8988T (cell line): Measurements from ENCODE around the gene TBCD.

Experiments used
- DNase-seq: peaks from one replicate; pipeline ENCODE4 v3.0.0; 2011

The TBCD gene

DNA sequence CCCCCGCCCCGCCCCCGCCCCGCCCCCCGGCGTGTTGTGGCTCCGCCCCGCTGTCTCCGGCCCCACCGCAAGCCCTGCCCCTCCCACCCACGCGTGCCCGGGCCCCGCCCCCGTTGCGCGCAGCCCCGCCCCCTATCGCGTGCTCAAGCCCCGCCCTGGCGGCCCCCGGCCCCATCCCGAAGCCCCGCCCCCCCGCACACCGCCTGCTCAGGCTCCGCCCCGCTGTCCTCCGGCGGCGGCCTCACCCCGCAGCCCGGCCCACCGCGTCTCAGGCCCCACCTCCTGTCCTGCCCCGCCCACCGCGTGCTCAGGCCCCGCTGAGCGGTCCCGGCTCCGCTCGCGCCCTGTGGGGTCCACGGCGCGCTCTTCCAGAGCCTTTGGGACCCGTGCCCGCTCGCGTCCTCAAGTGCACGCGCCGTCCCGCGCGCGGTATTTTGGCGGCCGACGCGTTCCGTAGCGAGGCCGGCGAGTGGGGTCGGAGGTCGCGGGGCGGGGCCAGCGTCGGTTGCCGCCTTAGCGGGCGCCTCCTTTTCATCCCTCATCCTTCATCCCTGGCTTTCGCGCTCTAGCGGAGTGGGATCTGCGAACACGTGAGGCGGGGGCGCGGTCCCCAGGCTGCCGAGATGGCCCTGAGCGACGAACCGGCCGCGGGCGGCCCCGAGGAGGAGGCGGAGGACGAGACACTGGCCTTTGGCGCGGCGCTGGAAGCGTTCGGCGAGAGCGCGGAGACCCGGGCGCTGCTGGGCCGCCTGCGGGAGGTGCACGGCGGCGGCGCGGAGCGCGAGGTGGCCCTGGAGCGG is at the start of gene TBCD:
Gene TBCD, plus strand, starts transcription at position 495 of the 800 bp plus-strand sequence. Its CDS starts 129 bp downstream, at position 624.
- DNase-seq, result peak; percentile 90

DNA sequence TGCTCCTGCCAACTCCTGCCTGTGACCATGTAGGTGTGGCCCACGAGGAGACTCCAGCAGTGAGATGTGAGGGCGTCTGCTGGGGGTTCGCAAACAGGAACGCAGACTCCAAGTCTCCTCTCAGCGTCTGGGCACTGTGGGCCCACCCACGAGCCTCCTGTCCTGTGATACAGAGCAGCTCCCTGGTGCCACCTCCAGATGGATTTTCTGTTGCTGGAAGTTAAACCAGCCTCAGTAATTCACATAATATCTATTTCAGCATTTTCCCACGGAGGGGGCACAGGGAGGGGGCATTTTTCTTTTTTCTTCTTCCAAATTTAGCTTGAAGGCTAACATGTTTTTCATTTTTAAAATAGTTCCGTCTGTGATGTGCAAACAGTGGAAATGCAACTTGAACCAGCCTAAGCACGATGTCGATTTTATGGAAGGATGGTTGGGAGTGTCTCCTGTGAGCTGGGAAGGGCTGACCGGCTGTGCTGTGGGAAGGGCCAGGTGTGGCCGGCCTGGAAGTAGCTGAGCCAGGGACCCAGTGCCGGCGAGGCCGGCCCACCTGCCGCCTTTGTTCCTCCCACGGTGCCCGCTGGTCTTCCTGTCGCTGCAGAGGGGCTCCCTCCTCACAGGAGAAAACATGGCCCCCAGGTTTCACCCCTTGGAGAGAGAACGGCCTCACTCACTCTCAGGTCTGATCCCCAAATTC is 49.5 kb upstream of the TBCD start:
- no peak for DNase-seq

DNA sequence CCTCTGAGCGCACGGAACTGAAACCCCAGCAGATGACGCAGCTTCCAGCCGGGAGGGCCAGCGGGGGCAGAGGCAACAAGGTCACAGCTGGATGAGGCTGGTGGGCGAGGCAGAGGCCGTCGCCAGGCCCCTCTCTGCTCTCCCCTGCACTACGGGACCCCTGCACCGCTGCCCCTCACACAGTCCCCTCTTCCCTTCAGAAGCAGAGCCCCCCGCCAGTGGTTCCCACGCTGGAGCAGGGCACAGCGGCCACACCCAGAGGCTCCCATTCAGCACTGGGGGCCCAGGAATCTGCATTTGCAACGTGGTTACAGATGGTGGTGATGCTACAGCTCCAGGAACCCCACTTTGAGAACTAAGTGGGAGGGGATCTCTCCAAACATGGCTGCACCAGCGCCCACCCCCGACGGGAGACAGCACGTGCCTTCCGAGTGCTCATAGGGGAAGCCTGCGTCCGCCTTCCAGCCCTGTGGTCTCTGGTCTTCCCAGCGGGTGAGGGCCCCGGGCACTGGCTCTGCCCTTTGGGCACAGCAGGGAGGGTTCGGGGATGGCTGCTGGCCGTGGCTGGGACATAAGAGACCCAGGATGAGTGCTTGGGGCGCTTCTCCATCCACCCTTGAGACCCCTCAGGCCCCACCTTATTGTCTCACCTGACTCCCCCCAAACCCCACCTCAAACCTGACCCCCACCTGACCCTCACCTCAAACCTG is 48.7 kb upstream of the TBCD start:
- DNase-seq, result no peak

DNA sequence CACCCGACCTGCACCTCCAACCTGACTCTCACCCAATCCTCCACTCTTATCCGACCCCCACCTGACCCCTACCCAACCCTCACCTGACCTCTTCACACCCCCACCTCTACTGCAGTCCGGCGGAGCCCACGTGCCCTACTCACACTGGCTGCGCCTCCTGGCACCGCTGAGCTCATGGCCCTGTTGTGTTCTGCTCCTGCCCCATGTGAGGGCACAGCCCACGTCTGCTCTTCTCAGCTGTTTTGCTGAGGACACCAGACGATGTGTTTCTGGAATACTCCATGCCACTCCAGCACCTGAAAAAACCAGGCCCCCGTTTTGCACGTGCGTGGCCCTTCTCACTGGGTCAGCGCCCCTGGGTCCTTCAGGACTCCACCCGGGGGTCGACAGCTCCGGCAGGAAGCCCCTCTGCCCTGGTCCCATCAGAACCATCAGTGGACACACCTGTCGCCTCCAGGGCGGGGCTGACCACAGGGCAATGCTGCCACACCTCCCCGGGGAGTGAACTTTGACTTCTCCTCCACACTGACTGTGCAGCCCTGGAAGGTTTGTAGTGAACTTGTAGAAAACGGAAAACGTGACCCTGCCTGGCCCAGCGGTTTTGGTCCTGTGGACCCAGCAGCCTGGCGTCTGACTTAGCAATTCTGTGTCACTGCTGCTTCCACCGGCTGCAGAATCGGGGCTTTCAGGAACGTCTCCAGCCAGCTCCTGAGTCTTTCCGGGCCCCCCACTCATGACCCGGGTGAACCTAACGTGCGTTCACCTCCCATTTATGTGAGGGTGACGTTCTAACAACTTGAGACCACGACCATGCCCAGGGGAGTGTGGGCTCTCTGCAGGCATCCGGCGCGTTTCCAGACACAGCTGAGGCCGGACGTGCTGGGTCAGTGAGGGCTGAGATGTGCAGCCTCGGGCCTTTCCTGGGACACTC is 47.7 kb upstream of the TBCD start:
- DNase-seq, result no peak

DNA sequence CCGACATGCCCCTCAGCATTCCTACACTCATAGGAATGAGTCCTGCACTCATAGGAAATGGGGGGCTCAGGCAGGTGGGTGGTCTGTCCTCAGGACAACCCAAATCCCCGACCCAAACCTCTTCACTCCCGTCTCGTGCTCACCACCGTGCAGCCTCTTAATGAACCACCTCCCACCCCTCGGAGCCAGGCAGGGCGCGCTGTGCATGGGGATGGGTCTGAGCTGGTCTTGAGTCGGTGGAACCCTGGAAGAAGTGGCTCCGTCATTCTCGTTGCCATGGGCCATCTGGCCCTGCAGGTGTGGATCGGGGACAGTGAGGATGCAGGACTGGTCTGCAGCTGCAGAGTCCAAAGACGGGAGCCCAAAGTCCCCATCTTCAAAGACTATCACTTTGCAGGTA is 47.0 kb upstream of the TBCD start:
- DNase-seq, result no peak

DNA sequence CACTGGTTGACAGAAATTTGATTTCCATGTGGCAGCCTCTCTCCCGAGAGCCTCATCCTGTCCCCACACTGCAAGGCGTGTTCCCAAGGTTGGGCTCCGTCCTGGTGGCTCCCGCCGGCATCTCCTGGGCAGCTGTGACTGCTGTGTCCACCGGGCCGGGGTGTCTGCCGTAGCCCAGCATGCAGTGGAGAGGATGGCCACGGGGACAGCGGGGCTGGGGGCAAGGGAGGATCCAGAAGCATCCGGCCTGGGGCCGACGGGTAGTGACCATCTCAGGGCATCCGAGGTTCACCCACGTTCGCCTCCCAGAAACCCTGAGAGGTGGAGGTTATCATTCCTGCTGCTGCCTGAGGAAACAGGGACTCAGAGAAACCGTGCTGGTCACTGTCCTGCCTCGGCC is 46.1 kb upstream of the TBCD start:
- no peak for DNase-seq

DNA sequence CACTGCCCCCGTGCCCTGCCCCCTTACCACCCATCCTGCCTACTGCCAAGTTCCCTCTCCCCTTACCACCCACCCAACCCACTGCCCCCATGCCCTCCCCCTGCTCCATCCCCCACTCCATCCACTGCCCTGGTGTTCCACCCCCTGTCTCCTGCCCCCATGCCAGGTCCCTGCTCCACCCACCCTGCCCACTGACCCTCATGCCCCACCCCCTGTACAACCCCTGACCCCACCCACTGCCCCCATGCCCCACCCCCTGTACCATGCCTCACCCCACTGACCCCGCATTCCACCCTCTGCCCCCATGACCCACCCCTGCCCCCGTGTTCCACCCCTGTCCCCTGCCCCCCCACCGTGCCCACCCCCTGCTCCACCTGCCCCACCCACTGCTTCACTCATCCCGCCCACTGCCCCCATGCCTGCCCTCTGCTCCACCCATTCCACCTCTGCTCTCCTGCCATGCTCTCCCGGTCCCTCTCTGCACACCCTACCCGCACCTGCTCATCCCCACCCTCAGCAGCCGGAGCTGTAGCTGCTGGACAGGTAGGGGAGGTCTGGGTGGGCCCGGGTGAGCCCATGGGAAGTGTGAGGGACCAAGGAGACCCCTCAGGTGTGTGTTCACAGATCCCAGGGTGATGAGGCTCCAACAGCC is 42.7 kb upstream of the TBCD start:
- no peak for DNase-seq

DNA sequence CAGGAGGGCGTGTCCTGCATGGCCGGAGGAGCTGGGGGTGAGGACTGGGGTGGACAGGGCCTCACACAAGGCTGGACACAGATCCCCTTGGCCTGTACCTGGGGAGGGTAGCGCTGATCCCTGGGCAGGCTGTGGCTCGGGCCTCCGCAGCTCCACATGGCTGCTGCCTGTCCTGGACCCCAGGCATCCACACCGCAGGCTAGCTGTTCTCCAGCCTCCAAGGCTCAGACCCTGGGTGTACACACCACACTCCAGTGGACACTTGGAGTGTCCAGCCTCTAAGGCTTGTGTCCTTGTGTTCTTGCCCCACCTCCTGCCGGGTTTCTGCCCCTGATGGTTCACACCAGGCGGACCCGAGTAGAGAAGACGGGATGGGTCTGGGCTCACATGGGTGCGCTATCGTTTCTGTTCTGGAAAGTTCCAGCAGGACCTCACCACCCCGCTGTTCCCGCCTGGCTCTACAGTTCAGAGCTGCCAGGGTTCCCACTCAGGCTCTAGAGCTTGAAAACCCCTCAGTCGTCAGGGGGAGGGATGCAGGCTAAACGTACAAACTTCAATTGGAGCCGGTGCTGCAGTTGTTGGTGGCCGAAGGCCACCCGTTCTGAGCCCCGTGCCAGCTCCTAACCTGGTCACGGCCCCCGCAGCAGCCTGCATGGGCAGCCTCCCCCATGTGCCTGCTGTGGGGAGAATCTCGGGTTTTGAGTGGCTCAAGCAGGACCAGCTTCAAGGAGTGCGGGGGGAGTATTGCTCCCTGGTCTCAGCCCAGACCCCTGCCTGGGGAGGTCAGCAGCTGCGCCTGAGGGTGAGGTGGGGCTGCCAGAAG is 42.0 kb upstream of the TBCD start:
- DNase-seq, result no peak

DNA sequence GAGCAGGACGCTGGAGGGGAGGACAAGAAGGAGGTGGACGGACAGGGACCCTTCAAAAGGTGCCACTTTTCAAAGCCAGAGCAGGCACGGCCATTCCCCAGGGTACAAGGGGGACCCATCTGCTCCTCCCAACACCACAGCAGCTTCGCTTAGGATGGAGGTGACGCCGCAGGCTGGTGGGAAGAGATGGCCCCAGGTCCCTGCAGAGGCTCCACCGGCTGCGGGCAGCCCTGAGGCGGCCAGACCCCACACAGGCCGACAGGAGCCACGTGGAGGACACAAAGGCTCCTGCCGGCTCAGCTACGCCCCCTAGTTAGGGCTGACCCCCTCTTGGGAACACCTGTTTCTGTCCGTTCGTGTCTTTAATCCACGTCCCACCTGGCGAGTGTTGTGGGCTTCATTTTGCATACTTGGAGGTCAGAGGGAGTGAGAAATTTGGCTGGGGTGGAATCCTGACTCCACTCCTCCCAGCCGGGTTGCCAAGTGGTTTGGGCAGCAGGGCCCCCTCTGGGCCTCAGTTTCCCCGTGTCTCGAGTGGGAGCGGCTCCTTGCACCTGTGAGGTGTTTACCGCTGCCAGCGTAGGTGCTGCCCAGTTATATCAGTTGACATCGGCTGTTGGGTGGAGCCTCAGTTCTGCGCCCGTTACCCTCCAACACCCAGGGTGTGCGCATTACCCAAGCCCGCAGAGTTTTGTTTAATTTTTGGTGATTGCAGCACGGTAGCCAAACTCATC is 41.2 kb upstream of the TBCD start:
- no peak for DNase-seq

DNA sequence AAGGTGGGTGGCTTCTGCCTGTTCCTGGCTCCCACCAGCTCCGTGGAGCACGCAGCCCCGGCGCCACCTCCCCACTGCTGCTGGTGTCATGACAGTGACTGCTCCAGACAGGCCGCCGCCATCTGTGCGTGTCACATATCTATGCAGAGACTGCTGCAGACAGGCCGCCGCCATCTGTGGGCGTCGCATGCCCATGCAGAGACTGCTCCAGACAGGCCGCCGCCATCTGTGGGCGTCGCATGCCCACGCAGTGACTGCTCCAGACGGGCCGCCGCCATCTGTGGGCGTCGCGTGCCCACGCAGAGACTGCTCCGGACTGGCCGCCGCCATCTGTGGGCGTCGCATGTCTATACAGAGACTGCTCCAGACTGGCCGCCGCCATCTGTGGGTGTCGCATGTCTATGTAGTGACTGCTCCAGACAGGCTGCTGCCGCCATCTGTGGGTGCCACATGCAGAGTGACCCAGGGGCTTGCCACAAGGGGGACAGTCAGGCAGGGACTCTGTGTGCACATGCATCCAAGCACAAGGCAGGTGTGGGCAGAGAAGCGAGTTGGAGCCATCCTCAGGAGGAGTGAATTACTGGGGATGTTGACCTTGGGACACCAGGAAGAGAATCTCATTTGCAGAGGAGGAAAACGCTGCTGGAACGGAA is 38.7 kb upstream of the TBCD start:
- no peak for DNase-seq

DNA sequence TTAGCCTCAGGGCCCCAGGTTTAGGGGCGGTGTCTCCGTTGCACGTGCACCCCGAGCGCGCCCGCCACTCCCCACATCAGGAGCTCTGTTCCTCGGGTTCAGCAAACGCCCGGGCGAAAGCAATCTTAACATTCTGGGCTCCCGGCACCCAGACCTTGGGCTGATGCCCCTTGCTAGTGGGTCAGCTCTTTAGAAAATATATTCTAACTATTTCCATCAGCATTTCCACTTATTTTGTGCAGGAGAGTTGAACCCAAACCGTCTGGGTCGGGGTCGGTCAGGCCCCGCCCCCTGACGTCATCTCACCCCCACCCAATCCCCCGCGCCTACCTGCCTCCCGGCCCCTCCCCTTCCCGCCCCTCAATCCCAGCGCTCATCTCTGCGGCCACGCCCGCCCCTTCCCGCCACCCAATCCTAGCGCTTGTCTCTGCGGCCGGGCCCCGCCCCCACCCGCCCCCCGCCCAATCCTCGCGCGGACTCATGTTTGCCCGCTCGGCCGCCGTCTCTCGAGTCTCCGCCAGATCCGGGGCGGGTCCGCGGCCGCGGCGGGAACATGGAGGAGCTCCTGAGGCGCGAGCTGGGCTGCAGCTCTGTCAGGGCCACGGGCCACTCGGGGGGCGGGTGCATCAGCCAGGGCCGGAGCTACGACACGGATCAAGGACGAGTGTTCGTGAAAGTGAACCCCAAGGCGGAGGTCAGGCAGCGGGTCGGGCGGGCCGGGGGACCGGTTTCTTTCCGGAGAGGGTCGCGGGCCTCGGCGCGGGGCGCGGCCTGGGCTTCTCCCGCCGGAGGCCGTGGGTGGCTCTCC is 35.5 kb upstream of the TBCD start, which contains the start of gene FN3KRP:
Gene FN3KRP, plus strand, starts transcription at position 504 of the 808 bp plus-strand sequence. Its CDS starts 50 bp downstream, at position 554.
- DNase-seq, result peak; percentile 94

DNA sequence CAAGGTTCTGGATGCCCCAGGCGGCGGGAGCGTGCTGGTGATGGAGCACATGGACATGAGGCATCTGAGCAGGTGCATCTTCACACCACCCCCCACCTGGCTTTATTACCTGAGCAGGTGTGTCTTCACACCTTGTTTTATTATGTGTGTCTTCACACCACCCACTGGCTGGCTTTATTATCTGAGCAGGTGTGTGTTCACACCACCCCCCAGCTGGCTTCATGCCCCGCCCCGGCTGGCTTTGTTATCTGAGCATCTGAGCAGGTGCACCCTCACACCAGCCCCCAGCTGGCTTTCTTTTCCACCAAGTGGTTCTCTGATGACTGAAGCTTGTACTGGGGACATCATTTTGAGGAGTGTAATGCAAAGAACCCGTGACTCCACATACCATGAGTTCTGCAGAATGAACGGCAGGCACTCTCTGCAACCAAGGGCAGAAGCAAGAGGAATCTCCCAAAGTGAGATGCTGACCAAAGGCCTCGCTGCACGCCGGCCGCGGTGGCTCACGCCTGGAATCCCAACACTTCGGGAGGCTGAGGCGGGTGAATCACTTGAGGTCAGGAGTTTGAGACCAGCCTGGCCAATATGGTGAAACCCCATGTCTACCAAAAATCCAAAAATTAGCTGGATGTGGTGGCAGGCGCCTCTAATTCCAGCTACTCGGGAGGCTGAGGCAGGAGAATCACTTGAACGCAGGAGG is 32.7 kb upstream of the TBCD start:
- DNase-seq, result no peak

DNA sequence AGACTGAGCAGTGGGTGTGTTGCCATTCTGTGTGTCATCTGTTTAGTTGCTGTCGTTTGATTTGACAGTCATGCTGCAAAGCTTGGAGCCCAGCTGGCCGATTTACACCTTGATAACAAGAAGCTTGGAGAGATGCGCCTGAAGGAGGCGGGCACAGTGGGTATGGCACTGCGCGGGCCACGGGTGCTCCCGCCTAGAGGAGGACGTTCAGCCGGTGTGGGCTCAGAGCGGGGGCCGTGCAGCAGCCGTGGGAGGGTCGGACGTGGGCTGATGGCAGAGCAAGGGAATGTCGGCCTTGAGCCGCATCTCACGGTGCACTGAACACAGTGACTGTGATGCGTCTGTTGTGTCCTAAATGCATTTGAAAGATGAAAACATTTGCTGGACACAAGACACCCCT is 31.7 kb upstream of the TBCD start:
- DNase-seq, result no peak

DNA sequence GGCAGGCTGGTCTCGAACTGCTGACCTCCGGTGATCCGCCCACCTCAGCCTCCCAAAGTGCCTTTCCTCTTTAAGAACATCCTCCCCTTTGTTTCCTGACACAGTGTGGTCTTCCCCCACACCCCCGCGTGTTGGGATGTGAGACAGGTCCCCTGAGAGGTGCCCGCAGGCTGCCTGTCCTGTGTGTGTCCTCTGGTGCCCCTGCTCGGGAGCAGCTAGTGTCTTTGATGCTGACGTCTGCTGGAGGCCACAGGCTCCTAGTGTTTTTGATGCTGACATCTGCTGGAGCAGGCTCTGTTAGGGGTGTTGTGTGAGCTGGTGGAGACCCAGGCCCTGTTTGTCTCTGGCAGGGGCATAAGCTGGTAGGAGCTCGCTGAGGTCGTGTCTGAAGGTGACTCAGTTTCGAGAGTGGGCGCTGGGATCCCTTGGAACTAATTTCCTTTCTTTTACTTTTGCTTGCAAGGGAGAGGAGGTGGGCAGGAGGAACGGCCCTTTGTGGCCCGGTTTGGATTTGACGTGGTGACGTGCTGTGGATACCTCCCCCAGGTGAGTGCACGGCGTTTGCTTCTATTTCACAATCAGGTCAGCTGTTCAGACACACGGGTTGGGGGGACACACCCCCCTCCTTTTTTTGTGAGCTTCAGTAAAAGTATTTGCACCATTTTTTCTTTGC is 29.4 kb upstream of the TBCD start:
- DNase-seq, result no peak

DNA sequence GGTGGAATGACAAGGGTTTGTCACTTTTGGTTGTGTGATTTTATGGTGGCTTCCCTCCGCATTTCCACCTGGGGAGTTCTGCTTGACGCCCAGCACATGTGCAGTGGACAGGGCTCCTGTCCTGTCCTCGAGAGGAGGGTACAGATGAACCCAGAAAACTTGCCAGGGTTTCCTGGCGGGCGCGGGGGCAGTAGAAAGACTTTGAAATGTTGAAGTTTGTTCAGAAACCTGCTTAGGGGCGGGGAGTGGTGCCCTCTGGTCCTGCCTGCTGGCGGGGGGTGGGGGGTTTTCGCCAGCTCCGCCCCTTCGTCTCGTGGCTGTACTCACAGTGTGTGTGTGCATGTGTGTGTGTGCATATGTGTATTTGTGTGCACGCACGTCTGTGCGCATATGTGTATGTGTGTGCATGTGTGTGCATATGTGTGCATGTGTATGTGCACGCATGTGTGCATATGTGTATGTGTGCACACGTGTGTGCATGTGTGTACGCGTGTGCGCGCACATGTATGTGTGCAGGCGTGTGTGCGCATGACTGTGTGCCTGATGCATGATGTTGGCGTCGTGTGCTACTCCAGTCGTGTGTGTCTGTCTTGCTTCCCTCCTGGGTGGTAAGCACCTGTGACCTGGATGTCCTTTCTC is 28.6 kb upstream of the TBCD start:
- no peak for DNase-seq

DNA sequence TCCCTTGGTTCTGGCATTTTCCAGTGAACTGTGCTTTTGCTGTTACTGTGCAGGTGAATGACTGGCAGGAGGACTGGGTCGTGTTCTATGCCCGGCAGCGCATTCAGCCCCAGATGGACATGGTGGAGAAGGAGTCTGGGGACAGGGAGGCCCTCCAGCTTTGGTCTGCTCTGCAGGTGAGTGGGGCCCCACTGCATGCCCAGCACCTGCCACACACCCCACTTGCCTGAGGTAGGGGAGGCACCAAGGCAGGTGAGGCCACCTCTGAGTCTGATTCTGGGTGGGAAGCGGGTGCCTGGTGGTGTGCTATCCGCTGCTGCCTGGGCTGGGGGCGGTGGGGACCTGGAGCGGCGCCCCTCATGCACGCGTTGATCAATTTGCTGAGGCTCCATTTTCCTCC is 25.4 kb upstream of the TBCD start:
- DNase-seq, result no peak
